Measurements from ENCODE around the gene ELP2. TPM values are rescaled to one million over a fixed set of nuclear protein-coding genes. Genes with fewer than 3 reads are reported as not detected.
"Not testable (repeated sequence)": the region's sequence is repeated elsewhere in the genome, so short reads cannot be mapped to it uniquely, and the experiment has no call there.

ELP2 gene
- total and polyA plus RNA-seq, 5 donors from 2014 or later, result 71.0 to 161 (median 92.1) TPM

DNA sequence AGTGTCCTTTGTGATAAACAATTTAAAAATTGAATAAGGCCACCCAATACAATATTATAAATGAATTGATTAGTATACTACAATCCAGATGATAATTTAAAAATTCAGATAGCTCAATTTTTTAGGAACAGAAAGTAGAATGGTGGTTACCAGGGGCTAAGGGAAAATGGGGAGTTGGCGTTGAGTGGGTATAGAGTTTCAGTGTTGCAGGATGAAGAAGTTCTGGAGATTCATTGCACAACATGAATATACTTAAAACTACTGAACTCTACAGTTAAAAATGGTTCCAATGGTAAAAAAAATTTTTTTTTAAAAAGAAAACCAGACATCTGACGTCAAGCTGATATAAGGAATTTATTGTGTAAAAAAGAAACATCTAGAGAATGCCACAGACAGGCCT is 21.5 kb upstream of the ELP2 start:
- no peaks in the 10 kb centered on the region for H3K27me3 ChIP-seq (ENCODE audit: control insufficient read depth, insufficient read depth, low read length)
- no peak for DNase-seq
- H3K9me3 Mint-ChIP-seq, result no peaks in the 10 kb centered on the region
- H3K36me3 ChIP-seq (ENCODE audit: control insufficient read depth, insufficient read depth, low read length), result peaks cover 27% of the 10 kb centered on the region
- no peak overlapping the region for H3K4me3 ChIP-seq (ENCODE audit: low read depth, low read length)
- H3K9me3 ChIP-seq (ENCODE audit: control insufficient read depth in 2 of 2, low read length in 2 of 2), result no peaks in the 10 kb centered on the region
- H3K27ac ChIP-seq (ENCODE audit: insufficient read depth, low read length, poor library complexity, severe bottlenecking), result no peak overlapping the region
- H3K27ac Mint-ChIP-seq, result no peak overlapping the region
- H3K4me1 ChIP-seq (ENCODE audit: control insufficient read depth, insufficient read depth, low read length, poor library complexity, severe bottlenecking), result no peaks in the 10 kb centered on the region
- H3K36me3 Mint-ChIP-seq, result peaks cover 23% of the 10 kb centered on the region
- H3K4me3 Mint-ChIP-seq, result no peak overlapping the region
- peaks cover 0 to 18% (median 1%) of the 10 kb centered on the region in 4 donors for H3K4me1 Mint-ChIP-seq
- no peak for ATAC-seq (ENCODE audit: low read depth in 2 of 2)
- no peaks in the 10 kb centered on the region for H3K27me3 Mint-ChIP-seq

- H3K27me3 Mint-ChIP-seq, result no peaks in the 10 kb centered on the region
- H3K27ac ChIP-seq (ENCODE audit: insufficient read depth, low read length, poor library complexity, severe bottlenecking), result no peak overlapping the region
- no peak overlapping the region for H3K27ac Mint-ChIP-seq
- no peaks in the 10 kb centered on the region for H3K4me1 ChIP-seq (ENCODE audit: control insufficient read depth, insufficient read depth, low read length, poor library complexity, severe bottlenecking)
- H3K36me3 ChIP-seq (ENCODE audit: control insufficient read depth, insufficient read depth, low read length), result peaks cover 31% of the 10 kb centered on the region
- no peaks in the 10 kb centered on the region for H3K9me3 ChIP-seq (ENCODE audit: control insufficient read depth in 2 of 2, low read length in 2 of 2)
- no peaks in the 10 kb centered on the region for H3K9me3 Mint-ChIP-seq
- DNase-seq (no peak), ATAC-seq (ENCODE audit: low read depth in 2 of 2) (no peak)
- H3K27me3 ChIP-seq (ENCODE audit: control insufficient read depth, insufficient read depth, low read length), result no peaks in the 10 kb centered on the region
- H3K4me1 Mint-ChIP-seq, result peaks cover 0 to 14% (median 0%) of the 10 kb centered on the region in 4 donors
- no peak overlapping the region for H3K4me3 Mint-ChIP-seq
- peaks cover 23% of the 10 kb centered on the region for H3K36me3 Mint-ChIP-seq
- no peak overlapping the region for H3K4me3 ChIP-seq (ENCODE audit: low read depth, low read length)
These were observed 21.1 kb upstream of the ELP2 start for GRCh38 chr18:36108601-36109000.

- Mint-ChIP-seq H3K36me3 (peaks cover 28% of the 10 kb centered on the region), H3K27ac (no peak overlapping the region), H3K9me3 (no peaks in the 10 kb centered on the region), H3K4me3 (no peak overlapping the region), H3K4me1 (peaks cover 0 to 4% (median 0%) of the 10 kb centered on the region in 4 donors), H3K27me3 (no peaks in the 10 kb centered on the region)
- H3K9me3 ChIP-seq (ENCODE audit: control insufficient read depth in 2 of 2, low read length in 2 of 2), result no peaks in the 10 kb centered on the region
- H3K27me3 ChIP-seq (ENCODE audit: control insufficient read depth, insufficient read depth, low read length), result no peaks in the 10 kb centered on the region
- no peak for DNase-seq
- no peak overlapping the region for H3K27ac ChIP-seq (ENCODE audit: insufficient read depth, low read length, poor library complexity, severe bottlenecking)
- peaks cover 41% of the 10 kb centered on the region for H3K36me3 ChIP-seq (ENCODE audit: control insufficient read depth, insufficient read depth, low read length)
- H3K4me3 ChIP-seq (ENCODE audit: low read depth, low read length), result no peak overlapping the region
- ATAC-seq (ENCODE audit: low read depth in 2 of 2), result no peak
- H3K4me1 ChIP-seq (ENCODE audit: control insufficient read depth, insufficient read depth, low read length, poor library complexity, severe bottlenecking), result no peaks in the 10 kb centered on the region
These were observed 20.0 kb upstream of the ELP2 start for GRCh38 chr18:36109737-36110136.

DNA sequence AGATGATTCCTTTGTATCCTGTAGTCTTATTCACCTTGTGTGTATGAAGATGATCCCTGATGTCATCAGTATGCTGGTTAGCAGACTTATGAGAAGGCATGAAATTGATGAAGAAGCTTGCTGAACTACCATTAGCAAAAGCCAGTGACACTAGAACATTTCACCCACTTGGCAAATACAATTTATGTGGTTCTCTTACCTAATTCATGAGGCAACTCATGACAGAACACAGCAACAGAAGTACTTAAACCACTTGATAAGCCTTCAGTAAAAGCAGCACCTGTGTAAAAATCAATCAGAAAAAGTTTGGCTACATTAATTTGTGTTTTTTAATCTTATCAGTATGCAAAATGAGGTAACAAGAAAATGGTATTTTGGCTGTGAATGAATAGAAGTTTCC is 17.4 kb upstream of the ELP2 start:
- no peak overlapping the region for H3K27ac Mint-ChIP-seq
- no peaks in the 10 kb centered on the region for H3K27me3 Mint-ChIP-seq
- Histone ChIP-seq H3K36me3 (ENCODE audit: control insufficient read depth, insufficient read depth, low read length) (peaks cover 51% of the 10 kb centered on the region), H3K4me1 (ENCODE audit: control insufficient read depth, insufficient read depth, low read length, poor library complexity, severe bottlenecking) (no peaks in the 10 kb centered on the region), H3K9me3 (ENCODE audit: control insufficient read depth in 2 of 2, low read length in 2 of 2) (no peaks in the 10 kb centered on the region), H3K27ac (ENCODE audit: insufficient read depth, low read length, poor library complexity, severe bottlenecking) (no peak overlapping the region), H3K4me3 (ENCODE audit: low read depth, low read length) (no peak overlapping the region), H3K27me3 (ENCODE audit: control insufficient read depth, insufficient read depth, low read length) (no peaks in the 10 kb centered on the region)
- ATAC-seq (ENCODE audit: low read depth in 2 of 2) (no peak), DNase-seq (no peak)
- no peaks in the 10 kb centered on the region for H3K9me3 Mint-ChIP-seq
- H3K4me1 Mint-ChIP-seq, result no peaks in the 10 kb centered on the region
- H3K4me3 Mint-ChIP-seq, result no peak overlapping the region
- peaks cover 44% of the 10 kb centered on the region for H3K36me3 Mint-ChIP-seq

- no peaks in the 10 kb centered on the region for H3K9me3 Mint-ChIP-seq
- Histone ChIP-seq H3K4me3 (ENCODE audit: low read depth, low read length) (no peak overlapping the region), H3K4me1 (ENCODE audit: control insufficient read depth, insufficient read depth, low read length, poor library complexity, severe bottlenecking) (no peaks in the 10 kb centered on the region), H3K27ac (ENCODE audit: insufficient read depth, low read length, poor library complexity, severe bottlenecking) (no peak overlapping the region), H3K9me3 (ENCODE audit: control insufficient read depth in 2 of 2, low read length in 2 of 2) (no peaks in the 10 kb centered on the region), H3K36me3 (ENCODE audit: control insufficient read depth, insufficient read depth, low read length) (peaks cover 50% of the 10 kb centered on the region), H3K27me3 (ENCODE audit: control insufficient read depth, insufficient read depth, low read length) (no peaks in the 10 kb centered on the region)
- ATAC-seq (ENCODE audit: low read depth in 2 of 2), result no peak
- no peak for DNase-seq
- no peak overlapping the region for H3K27ac Mint-ChIP-seq
- peaks cover 53% of the 10 kb centered on the region for H3K36me3 Mint-ChIP-seq
- H3K27me3 Mint-ChIP-seq, result no peaks in the 10 kb centered on the region
- no peak overlapping the region for H3K4me3 Mint-ChIP-seq
- H3K4me1 Mint-ChIP-seq, result no peaks in the 10 kb centered on the region
These were observed 15.4 kb upstream of the ELP2 start for GRCh38 chr18:36114251-36114650.

- Mint-ChIP-seq H3K36me3 (peaks cover 51% of the 10 kb centered on the region), H3K27me3 (no peaks in the 10 kb centered on the region), H3K4me3 (no peak overlapping the region), H3K4me1 (no peaks in the 10 kb centered on the region), H3K9me3 (no peaks in the 10 kb centered on the region), H3K27ac (no peak overlapping the region)
- no peak for ATAC-seq (ENCODE audit: low read depth in 2 of 2)
- no peaks in the 10 kb centered on the region for H3K27me3 ChIP-seq (ENCODE audit: control insufficient read depth, insufficient read depth, low read length)
- H3K4me3 ChIP-seq (ENCODE audit: low read depth, low read length), result no peak overlapping the region
- H3K36me3 ChIP-seq (ENCODE audit: control insufficient read depth, insufficient read depth, low read length), result peaks cover 53% of the 10 kb centered on the region
- H3K27ac ChIP-seq (ENCODE audit: insufficient read depth, low read length, poor library complexity, severe bottlenecking), result no peak overlapping the region
- H3K4me1 ChIP-seq (ENCODE audit: control insufficient read depth, insufficient read depth, low read length, poor library complexity, severe bottlenecking), result no peaks in the 10 kb centered on the region
- DNase-seq, result no peak
- no peaks in the 10 kb centered on the region for H3K9me3 ChIP-seq (ENCODE audit: control insufficient read depth in 2 of 2, low read length in 2 of 2)
These were observed 15.0 kb upstream of the ELP2 start for GRCh38 chr18:36114738-36115137.

DNA sequence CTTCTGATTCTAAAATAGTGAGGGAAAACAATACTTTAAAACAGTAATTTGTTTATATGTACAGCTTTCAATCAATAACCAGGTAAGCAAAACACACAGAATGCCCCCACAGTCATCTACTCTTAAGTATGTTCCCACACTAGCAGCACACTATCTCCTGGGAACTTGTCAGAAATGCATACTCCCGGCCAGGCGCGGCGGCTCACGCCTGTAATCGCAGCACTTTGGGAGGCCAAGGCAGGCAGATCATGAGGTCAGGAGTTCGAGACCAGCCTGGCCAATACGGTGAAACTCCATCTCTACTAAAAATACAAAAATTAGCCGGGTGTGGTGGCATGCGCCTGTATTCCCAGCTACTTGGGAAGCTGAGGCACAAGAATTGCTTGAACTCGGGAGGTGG is 12.9 kb upstream of the ELP2 start:
- H3K36me3 ChIP-seq (ENCODE audit: control insufficient read depth, insufficient read depth, low read length), result peaks cover 51% of the 10 kb centered on the region
- not testable (repeated sequence) for H3K9me3 Mint-ChIP-seq; H3K4me1 ChIP-seq (ENCODE audit: control insufficient read depth, insufficient read depth, low read length, poor library complexity, severe bottlenecking); H3K4me3 ChIP-seq (ENCODE audit: low read depth, low read length); H3K27ac ChIP-seq (ENCODE audit: insufficient read depth, low read length, poor library complexity, severe bottlenecking); ATAC-seq (ENCODE audit: low read depth in 2 of 2); H3K27me3 ChIP-seq (ENCODE audit: control insufficient read depth, insufficient read depth, low read length); H3K9me3 ChIP-seq (ENCODE audit: control insufficient read depth in 2 of 2, low read length in 2 of 2); H3K4me3 Mint-ChIP-seq; H3K4me1 Mint-ChIP-seq; H3K27me3 Mint-ChIP-seq; DNase-seq
- Mint-ChIP-seq H3K27ac (peak overlapping the region in 1 of 3 donors; percentile 44), H3K36me3 (peaks cover 52% of the 10 kb centered on the region)

GRCh38 chr18:36120297-36120696 is 9.4 kb upstream of the ELP2 start:
- Mint-ChIP-seq H3K27me3 (no peaks in the 10 kb centered on the region), H3K9me3 (no peaks in the 10 kb centered on the region), H3K4me3 (no peak overlapping the region), H3K36me3 (peaks cover 56% of the 10 kb centered on the region), H3K27ac (no peak overlapping the region), H3K4me1 (peaks cover 7 to 16% (median 9%) of the 10 kb centered on the region in 4 donors)
- Histone ChIP-seq H3K27ac (ENCODE audit: insufficient read depth, low read length, poor library complexity, severe bottlenecking) (no peak overlapping the region), H3K4me1 (ENCODE audit: control insufficient read depth, insufficient read depth, low read length, poor library complexity, severe bottlenecking) (peaks cover under 1% of the 10 kb centered on the region), H3K4me3 (ENCODE audit: low read depth, low read length) (no peak overlapping the region), H3K36me3 (ENCODE audit: control insufficient read depth, insufficient read depth, low read length) (peaks cover 38% of the 10 kb centered on the region), H3K27me3 (ENCODE audit: control insufficient read depth, insufficient read depth, low read length) (no peaks in the 10 kb centered on the region), H3K9me3 (ENCODE audit: control insufficient read depth in 2 of 2, low read length in 2 of 2) (no peaks in the 10 kb centered on the region)
- ATAC-seq (ENCODE audit: low read depth in 2 of 2) (no peak), DNase-seq (no peak)
